Measurements from ENCODE around the gene SUPT6H.
"Not testable (repeated sequence)": the region's sequence is repeated elsewhere in the genome, so short reads cannot be mapped to it uniquely, and the experiment has no call there.

SUPT6H gene

GRCh38 chr17:28648698-28649097 is 13.3 kb upstream of the SUPT6H start:
- DNase-seq, result no peak

GRCh38 chr17:28655160-28655559 is 6.8 kb upstream of the SUPT6H start:
- DNase-seq, result no peak

- no peak for DNase-seq
Observed at GRCh38 chr17:28657756-28658155, 4.2 kb upstream of the SUPT6H start.

GRCh38 chr17:28658342-28658741 is 3.7 kb upstream of the SUPT6H start:
- not testable (repeated sequence) for DNase-seq

GRCh38 chr17:28658766-28659496 is 3.1 kb upstream of the SUPT6H start:
- DNase-seq, result not testable (repeated sequence)

GRCh38 chr17:28659497-28659881 is 2.5 kb upstream of the SUPT6H start:
- DNase-seq, result not testable (repeated sequence)

- no peak for DNase-seq
Observed at GRCh38 chr17:28662527-28662829, 473 bp downstream of the SUPT6H start.

GRCh38 chr17:28663723-28664122 is 1.7 kb downstream of the SUPT6H start:
- DNase-seq, result no peak

- no peak for DNase-seq
Observed at GRCh38 chr17:28665994-28666393, 4.0 kb downstream of the SUPT6H start.

GRCh38 chr17:28667870-28668269 is 5.9 kb downstream of the SUPT6H start:
- no peak for DNase-seq

- no peak for DNase-seq
Observed at GRCh38 chr17:28669918-28670317, 7.9 kb downstream of the SUPT6H start.

GRCh38 chr17:28675490-28675889 is 13.5 kb downstream of the SUPT6H start:
- peak; percentile 66 for DNase-seq

- no peak for DNase-seq
Observed at GRCh38 chr17:28675980-28676379, 14.0 kb downstream of the SUPT6H start.

- DNase-seq, result no peak
Observed at GRCh38 chr17:28682655-28683054, 20.6 kb downstream of the SUPT6H start.

- DNase-seq, result peak; percentile 46
Observed at GRCh38 chr17:28684963-28685362, 23.0 kb downstream of the SUPT6H start.

- no peak for DNase-seq
Observed at GRCh38 chr17:28685366-28685765, 23.4 kb downstream of the SUPT6H start.

- DNase-seq, result no peak
Observed at GRCh38 chr17:28686296-28686695, 24.3 kb downstream of the SUPT6H start.

GRCh38 chr17:28688481-28688880 is 26.5 kb downstream of the SUPT6H start:
- DNase-seq, result no peak

GRCh38 chr17:28689011-28689410 is 27.0 kb downstream of the SUPT6H start:
- no peak for DNase-seq

- DNase-seq, result no peak
Observed at GRCh38 chr17:28693869-28694268, 31.9 kb downstream of the SUPT6H start.

- DNase-seq, result no peak
Observed at GRCh38 chr17:28698253-28698941, 36.4 kb downstream of the SUPT6H start.

- no peak for DNase-seq
Observed at GRCh38 chr17:28700278-28700677, 38.3 kb downstream of the SUPT6H start.

GRCh38 chr17:28700830-28701492 is 39.0 kb downstream of the SUPT6H start:
- DNase-seq, result no peak

Measured in fibroblast of skin of scalp (primary cell).